ENCODE data around the gene KNCN. TPM values are rescaled to one million over a fixed set of nuclear protein-coding genes. Genes with fewer than 3 reads are reported as not detected.

The KNCN gene
- total RNA-seq, 1 experiment from 2014 or later = not detected

DNA sequence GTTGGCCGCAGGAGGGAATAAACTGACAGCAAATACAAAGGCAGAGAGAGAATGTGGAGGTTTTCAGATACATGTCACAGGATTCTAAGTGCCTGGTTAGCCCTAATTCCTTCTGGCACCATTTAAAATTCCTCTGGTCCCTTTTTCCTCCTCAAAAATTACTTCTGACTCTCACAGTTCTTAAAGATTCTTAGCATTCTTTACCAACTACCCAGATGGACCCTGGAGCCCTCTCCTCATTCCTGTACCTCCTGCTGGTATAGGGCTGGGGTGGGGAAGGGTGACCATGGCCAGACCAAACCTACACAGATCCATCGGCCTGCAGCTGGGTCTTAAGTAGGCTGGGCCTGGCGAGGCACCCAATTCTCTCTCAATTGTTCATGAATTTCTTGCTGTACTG lies 45.4 kb upstream of the KNCN start (continued):
- TF ChIP-seq STAT6 (CRISPR knock-in tag; conservative IDR thresholded peaks at IDR 0.05; ENCODE audit: low read depth) = no peak

DNA sequence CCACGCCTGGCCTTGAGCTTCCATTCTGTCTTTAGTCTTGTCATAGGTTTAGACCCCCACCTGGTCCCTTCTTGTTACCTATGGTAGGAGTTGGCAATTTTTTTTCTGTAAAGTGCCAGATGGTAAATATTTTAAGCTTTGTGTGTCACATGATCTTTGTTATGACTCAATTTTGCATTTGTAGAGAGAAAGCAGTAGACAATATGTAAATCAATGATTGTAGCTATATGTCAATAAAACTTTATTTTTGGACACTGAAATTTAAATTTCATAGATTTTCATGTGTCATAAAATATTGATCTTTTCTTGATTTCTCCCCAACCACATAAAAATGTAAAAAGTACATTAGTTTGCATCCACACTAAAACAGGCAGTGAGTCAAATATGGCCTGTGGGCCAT lies 44.6 kb upstream of the KNCN start:
- TF ChIP-seq ZNF671 (CRISPR knock-in tag; IDR thresholded peaks at IDR 0.05) (no peak), SP1 (CRISPR knock-in tag; conservative IDR thresholded peaks at IDR 0.05) (no peak), ATF6 (CRISPR knock-in tag; IDR thresholded peaks at IDR 0.05) (no peak), ARID4B (CRISPR knock-in tag; IDR thresholded peaks at IDR 0.05; ENCODE audit: borderline replicate concordance) (no peak), FOXP1 (CRISPR knock-in tag; IDR thresholded peaks at IDR 0.05; ENCODE audit: borderline replicate concordance) (no peak), TEAD4 (CRISPR knock-in tag; IDR thresholded peaks at IDR 0.05) (no peak), ZNF121 (CRISPR knock-in tag; IDR thresholded peaks at IDR 0.05) (no peak)
- TF ChIP-seq, protein P1, sequence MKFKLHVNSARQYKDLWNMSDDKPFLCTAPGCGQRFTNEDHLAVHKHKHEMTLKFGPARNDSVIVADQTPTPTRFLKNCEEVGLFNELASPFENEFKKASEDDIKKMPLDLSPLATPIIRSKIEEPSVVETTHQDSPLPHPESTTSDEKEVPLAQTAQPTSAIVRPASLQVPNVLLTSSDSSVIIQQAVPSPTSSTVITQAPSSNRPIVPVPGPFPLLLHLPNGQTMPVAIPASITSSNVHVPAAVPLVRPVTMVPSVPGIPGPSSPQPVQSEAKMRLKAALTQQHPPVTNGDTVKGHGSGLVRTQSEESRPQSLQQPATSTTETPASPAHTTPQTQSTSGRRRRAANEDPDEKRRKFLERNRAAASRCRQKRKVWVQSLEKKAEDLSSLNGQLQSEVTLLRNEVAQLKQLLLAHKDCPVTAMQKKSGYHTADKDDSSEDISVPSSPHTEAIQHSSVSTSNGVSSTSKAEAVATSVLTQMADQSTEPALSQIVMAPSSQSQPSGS (CRISPR knock-in tag; IDR thresholded peaks at IDR 0.05; ENCODE audit: borderline replicate concordance, low read depth) = no peak
- TF ChIP-seq, protein P2, sequence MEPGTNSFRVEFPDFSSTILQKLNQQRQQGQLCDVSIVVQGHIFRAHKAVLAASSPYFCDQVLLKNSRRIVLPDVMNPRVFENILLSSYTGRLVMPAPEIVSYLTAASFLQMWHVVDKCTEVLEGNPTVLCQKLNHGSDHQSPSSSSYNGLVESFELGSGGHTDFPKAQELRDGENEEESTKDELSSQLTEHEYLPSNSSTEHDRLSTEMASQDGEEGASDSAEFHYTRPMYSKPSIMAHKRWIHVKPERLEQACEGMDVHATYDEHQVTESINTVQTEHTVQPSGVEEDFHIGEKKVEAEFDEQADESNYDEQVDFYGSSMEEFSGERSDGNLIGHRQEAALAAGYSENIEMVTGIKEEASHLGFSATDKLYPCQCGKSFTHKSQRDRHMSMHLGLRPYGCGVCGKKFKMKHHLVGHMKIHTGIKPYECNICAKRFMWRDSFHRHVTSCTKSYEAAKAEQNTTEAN (CRISPR knock-in tag; IDR thresholded peaks at IDR 0.05) = no peak
- H3K4me3 Mint-ChIP-seq = no peak overlapping the region
- H3K27ac Mint-ChIP-seq = no peak overlapping the region
- ATAC-seq (no peak), DNase-seq (ENCODE audit: low spot score) (no peak)
- H3K4me1 Mint-ChIP-seq = no peaks in the 10 kb centered on the region
- peaks cover 20% of the 10 kb centered on the region for H3K36me3 Mint-ChIP-seq
- ChIA-PET CTCF (interaction anchor here (1.8 to 1.9 kb wide), 2 partner anchors 11 to 149 kb away, joined by 4 to 5 read pairs; no protein-coding TSS in a partner anchor), POLR2A (interaction anchor here (0.5 kb wide), 1 partner anchor 67 kb away, joined by 3 read pairs; no protein-coding TSS in a partner anchor)
- no peaks in the 10 kb centered on the region for H3K9me3 Mint-ChIP-seq
- no peaks in the 10 kb centered on the region for H3K27me3 Mint-ChIP-seq (ENCODE audit: low read depth)

GRCh38 chr1:46595127-46595526 lies 43.7 kb upstream of the KNCN start:
- no peaks in the 10 kb centered on the region for H3K27me3 Mint-ChIP-seq (ENCODE audit: low read depth)
- TF ChIP-seq PREB (CRISPR knock-in tag; IDR thresholded peaks at IDR 0.05; ENCODE audit: borderline replicate concordance) = no peak
- no peak for TF ChIP-seq SMAD3 (CRISPR knock-in tag; IDR thresholded peaks at IDR 0.05; ENCODE audit: borderline replicate concordance)
- no peak for TF ChIP-seq IRF2 (CRISPR knock-in tag; IDR thresholded peaks at IDR 0.05; ENCODE audit: borderline replicate concordance, low read depth)
- TF ChIP-seq ETV6 (CRISPR knock-in tag; IDR thresholded peaks at IDR 0.05) = no peak
- TF ChIP-seq, protein P3, sequence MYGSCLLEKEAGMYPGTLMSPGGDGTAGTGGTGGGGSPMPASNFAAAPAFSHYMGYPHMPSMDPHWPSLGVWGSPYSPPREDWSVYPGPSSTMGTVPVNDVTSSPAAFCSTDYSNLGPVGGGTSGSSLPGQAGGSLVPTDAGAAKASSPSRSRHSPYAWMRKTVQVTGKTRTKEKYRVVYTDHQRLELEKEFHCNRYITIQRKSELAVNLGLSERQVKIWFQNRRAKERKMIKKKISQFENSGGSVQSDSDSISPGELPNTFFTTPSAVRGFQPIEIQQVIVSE (CRISPR knock-in tag; IDR thresholded peaks at IDR 0.05; ENCODE audit: borderline replicate concordance) = no peak
- TF ChIP-seq FOXP4 (CRISPR knock-in tag; IDR thresholded peaks at IDR 0.05) = no peak
- TF ChIP-seq GTF2I (CRISPR knock-in tag; conservative IDR thresholded peaks at IDR 0.05) = no peak

More at GRCh38 chr1:46595127-46595526, 43.7 kb upstream of the KNCN start:
- H3K9me3 Mint-ChIP-seq = no peaks in the 10 kb centered on the region
- no peak for ATAC-seq
- no peaks in the 10 kb centered on the region for H3K4me1 Mint-ChIP-seq
- ChIA-PET CTCF (interaction anchor here (1.6 to 1.9 kb wide), 2 partner anchors 9 to 148 kb away, joined by 5 to 9 read pairs; partner anchors contain the start of gene MKNK1), POLR2A (interaction anchor here (1.0 kb wide), 1 partner anchor 9 kb away, joined by 4 read pairs; the partner anchor contains the start of gene MKNK1)
- no peak overlapping the region for H3K4me3 Mint-ChIP-seq
- H3K36me3 Mint-ChIP-seq = peaks cover 23% of the 10 kb centered on the region
- no peak overlapping the region; the same call in 1 of the 2 replicates for H3K27ac Mint-ChIP-seq
- no peak for DNase-seq (ENCODE audit: low spot score)

All from WTC11 (cell line).